K562 (cell line): ENCODE measurements around the gene FAM83G. TPM values are rescaled to one million over a fixed set of nuclear protein-coding genes. Genes with fewer than 3 reads are reported as not detected.

Experiments used
- ATAC-seq: fragments of 200-7000 bp; cut with Tn5 transposase; 3 replicates; pipeline ENCODE4 v1.9.1; 2020; ENCODE audit warnings: moderate library complexity
- BruUV-seq: library from RNA; stranded (reverse); fragments of 400-500 nt; replicated peaks from 2 replicates; lab custom pipeline; 2021; lab: Mats Ljungman, UMichigan
- CTCF ChIA-PET: fragments of 300-600 bp; formaldehyde crosslinking; extraction: SDS; loops from one replicate; lab custom pipeline; 2021; ENCODE audit warnings: low intra/inter-chr PET ratio; lab: Yijun Ruan, JAX
- POLR2A ChIA-PET: fragments of 300-600, 350-650 bp; sonication (Branson Sonifier 250); formaldehyde crosslinking; extraction: SDS; loops from one replicate; lab custom pipeline; 2021; ENCODE audit warnings: antibody characterized with exemption, inconsistent platforms; lab: Yijun Ruan, JAX
- DNase-seq, 4 experiments: peaks; one replicate each; pipeline versions ENCODE4 v3.0.0 to v3.0.0-alpha.2; 2011 to 2018; ENCODE audit warnings: low spot score in 3 of 4, mixed read lengths in 3 of 4; ENCODE audit errors: extremely low read depth in 1 of 4
- FAIRE-seq: peaks from 2 replicates; lab custom pipeline; 2011; peaks lifted over from hg19 to GRCh38; lab: Jason Lieb, UNC
- H2AFZ ChIP-seq: 2 replicates; pipeline ENCODE4 v1.6.0; 2011; ENCODE audit warnings: low read depth, low read length, control low read depth, inconsistent platforms
- H3K27ac ChIP-seq: fragments of 200-600 bp; 3 replicates; pipeline ENCODE4 v1.8.0; 2011; ENCODE audit warnings: low read depth, mild to moderate bottlenecking, control low read depth, inconsistent platforms, low read length, moderate library complexity, mixed read lengths; ENCODE audit errors: extremely low read depth
- H3K27me3 ChIP-seq, 2 experiments: fragments of 300-600 bp in 1 of 2; 2 replicates in 1 of 2; 3 replicates in 1 of 2; pipeline versions ENCODE4 v1.6.0 to v1.8.0; 2011; ENCODE audit warnings: inconsistent platforms in 2 of 2, low read length in 2 of 2, mild to moderate bottlenecking in 1 of 2, mixed read lengths in 1 of 2, moderate library complexity in 1 of 2; ENCODE audit not compliant: control insufficient read depth in 2 of 2, insufficient read depth in 2 of 2
- H3K36me3 ChIP-seq: fragments of 300-600 bp; 3 replicates; pipeline ENCODE4 v1.8.0; 2011; ENCODE audit warnings: mild to moderate bottlenecking, low read length, inconsistent platforms; ENCODE audit not compliant: control insufficient read depth, insufficient read depth
- H3K4me1 ChIP-seq, 2 experiments: fragments of 200-600 bp in 1 of 2; replicated peaks in 1 of 2; 2 replicates in 1 of 2; 3 replicates in 1 of 2; pipeline versions ENCODE4 v1.5.1 to v1.8.0; 2011; ENCODE audit warnings: inconsistent platforms in 2 of 2, low read length in 2 of 2, mild to moderate bottlenecking in 1 of 2, mixed read lengths in 1 of 2, moderate library complexity in 1 of 2; ENCODE audit not compliant: control insufficient read depth in 2 of 2, insufficient read depth in 2 of 2
- H3K4me2 ChIP-seq: 2 replicates; pipeline ENCODE4 v1.6.1; 2011; ENCODE audit warnings: low read length, control low read depth, inconsistent platforms, mixed read lengths; ENCODE audit not compliant: insufficient read depth
- H3K4me3 ChIP-seq: fragments of 200-600 bp; sonication (generic), shearing (Covaris generic); 2 replicates; pipeline ENCODE4 v1.5.1; 2016; ENCODE audit warnings: control low read depth, inconsistent platforms
- H3K79me2 ChIP-seq: fragments of 200-600 bp; 3 replicates; pipeline ENCODE4 v1.8.0; 2011; ENCODE audit warnings: low read length, inconsistent platforms; ENCODE audit not compliant: control insufficient read depth, insufficient read depth
- H3K9ac ChIP-seq, 2 experiments: 2 replicates each; pipeline versions ENCODE4 v1.6.0 to v1.6.1; 2011; ENCODE audit warnings: low read depth in 2 of 2, low read length in 2 of 2, control low read depth in 1 of 2, inconsistent platforms in 1 of 2, mild to moderate bottlenecking in 1 of 2, mixed read lengths in 1 of 2; ENCODE audit not compliant: insufficient read depth in 1 of 2
- H3K9me1 ChIP-seq: one replicate; pipeline ENCODE4 v1.6.0; 2011; ENCODE audit warnings: inconsistent platforms, mild to moderate bottlenecking, low read length, moderate library complexity; ENCODE audit not compliant: control insufficient read depth, insufficient read depth
- H3K9me3 ChIP-seq: replicated peaks from 2 replicates; pipeline ENCODE4 v1.5.1; 2011; ENCODE audit warnings: low read depth, low read length, inconsistent platforms; ENCODE audit not compliant: control insufficient read depth, insufficient read depth
- H4K20me1 ChIP-seq: replicated peaks from 2 replicates; pipeline ENCODE4 v1.6.1; 2011; ENCODE audit warnings: low read length, inconsistent platforms, mixed read lengths; ENCODE audit not compliant: control insufficient read depth, insufficient read depth
- ARID4B ChIP-seq: sonication (generic); formaldehyde crosslinking; IDR thresholded peaks from 2 replicates; pipeline ENCODE4 v1.8.0; 2022; ENCODE audit warnings: mild to moderate bottlenecking, missing genetic modification reagents
- CBX3 ChIP-seq, 2 experiments: IDR thresholded peaks; 1 replicate in 1 of 2; 2 replicates in 1 of 2; pipeline ENCODE4 v1.6.1; 2012; ENCODE audit warnings: inconsistent platforms in 2 of 2, low read length in 2 of 2, borderline replicate concordance in 1 of 2, control low read depth in 1 of 2
- CHD4 ChIP-seq: fragments of 200-600 bp; sonication (generic); IDR thresholded peaks from 3 replicates; pipeline ENCODE4 v1.6.1; 2012; ENCODE audit warnings: low read depth, mild to moderate bottlenecking, mixed read lengths, low read length, inconsistent platforms; ENCODE audit not compliant: insufficient read depth, insufficient replicate concordance, poor library complexity, severe bottlenecking
- HLTF ChIP-seq: fragments of 450-650 bp; IDR thresholded peaks from 2 replicates; pipeline ENCODE4 v1.6.1; 2016
- HMG20B ChIP-seq: fragments of 250-450 bp; sonication (Bioruptor Pico); IDR thresholded peaks from 2 replicates; pipeline ENCODE4 v1.5.0; 2021; ENCODE audit warnings: mild to moderate bottlenecking
- ILK ChIP-seq: fragments of 450-650 bp; IDR thresholded peaks from 2 replicates; pipeline ENCODE4 v1.6.1; 2016; ENCODE audit warnings: missing genetic modification characterization, low read depth, mild to moderate bottlenecking, missing compliant biosample characterization, moderate library complexity, borderline replicate concordance
- MEF2A ChIP-seq: IDR thresholded peaks from 2 replicates; pipeline ENCODE4 v1.6.1; 2011; ENCODE audit warnings: low read depth, mild to moderate bottlenecking, low read length, moderate library complexity; ENCODE audit not compliant: control insufficient read depth
- MYNN ChIP-seq, 2 experiments: sonication (generic); formaldehyde crosslinking in 1 of 2; IDR thresholded peaks; 2 replicates each; pipeline versions ENCODE4 v1.5.0 to v1.6.1; 2016 to 2020; ENCODE audit warnings: antibody characterized with exemption in 1 of 2, missing genetic modification reagents in 1 of 2
- NCOR1 ChIP-seq: fragments of 450-650 bp; IDR thresholded peaks from 2 replicates; pipeline ENCODE4 v1.6.1; 2016; ENCODE audit warnings: mild to moderate bottlenecking, moderate library complexity
- NFIC ChIP-seq: fragments of 450-650 bp; IDR thresholded peaks from 2 replicates; pipeline ENCODE4 v1.6.1; 2017; ENCODE audit warnings: mild to moderate bottlenecking, inconsistent platforms
- NUFIP1 ChIP-seq: fragments of 450-650 bp; IDR thresholded peaks from 2 replicates; pipeline ENCODE4 v1.6.1; 2018; ENCODE audit not compliant: partially characterized antibody
- TAL1 ChIP-seq: fragments of 450-650 bp; IDR thresholded peaks from 2 replicates; pipeline ENCODE4 v1.6.1; 2016; ENCODE audit warnings: mild to moderate bottlenecking
- TCF3 ChIP-seq: sonication (generic); formaldehyde crosslinking; IDR thresholded peaks from 2 replicates; pipeline ENCODE4 v1.4.0; 2020; ENCODE audit warnings: mild to moderate bottlenecking, missing genetic modification reagents
- TEAD4 ChIP-seq, 2 experiments: sonication (generic) in 1 of 2; formaldehyde crosslinking in 1 of 2; IDR thresholded peaks; 2 replicates each; pipeline versions ENCODE4 v1.6.1 to v1.8.0; 2012 to 2022; ENCODE audit warnings: borderline replicate concordance in 1 of 2, inconsistent platforms in 1 of 2, low read length in 1 of 2, mild to moderate bottlenecking in 1 of 2, missing genetic modification reagents in 1 of 2
- TRIM28 ChIP-seq: fragments of 450-650 bp; IDR thresholded peaks from 2 replicates; pipeline ENCODE4 v1.6.1; 2017
- ZNF347 ChIP-seq: fragments of 450-650 bp; formaldehyde crosslinking; IDR thresholded peaks from 2 replicates; pipeline ENCODE4 v1.4.0; 2020; ENCODE audit warnings: low read depth, mild to moderate bottlenecking, moderate library complexity
- WGBS: fragments of 100-300 bp; shearing (Covaris generic); methylation state at CpG from one replicate; pipeline ENCODE4 v1.1.6; 2016; ENCODE audit warnings: low coverage, mixed read lengths; ENCODE audit not compliant: insufficient coverage; ENCODE audit errors: missing lambda C conversion rate; 5-methylcytosine and 5-hydroxymethylcytosine counted together
- in situ Hi-C: fragments of 300-500 bp; cut with MboI; formaldehyde crosslinking; loops from 4 replicates; pipeline ENCODE4 v1.15.0; 2018; ENCODE audit warnings: inconsistent platforms, mixed read lengths
- intact Hi-C: fragments of 100-400 bp; cut with micrococcal nuclease; formaldehyde crosslinking; loops from 2 replicates; pipeline ENCODE4 v1.14.2; 2022
- polyA plus RNA-seq, 8 experiments: library from polyadenylated mRNA; depleted of rRNA in 4 of 8; stranded (reverse) in 5 of 8; unstranded in 3 of 8; fragments of >200 nt; fragmentation: Nextera tagmentation in 2 of 8; fragmentation: Illumina TruSeq in 1 of 8; extraction: Ambion mirVana in 2 of 8; extraction: Trizol in 1 of 8; gene quantifications; 2 replicates each; pipeline versions ENCODE4 v1.2.1 to v1.2.3, GENCODE V29; 2011 to 2014; ENCODE audit warnings: inconsistent platforms in 1 of 8, missing spikeins in 1 of 8
- total RNA-seq, 7 experiments: library from RNA; depleted of rRNA in 6 of 7; stranded (reverse); fragments of >200 nt in 6 of 7; fragmentation: Illumina TruSeq in 2 of 7; extraction: Trizol in 2 of 7; gene quantifications; 2 replicates each; pipeline versions ENCODE4 v1.2.1 to v1.2.3, GENCODE V29; 2011 to 2021; ENCODE audit warnings: low replicate concordance in 1 of 7
- TF ChIP-seq, protein P1 (sequence below): IDR thresholded peaks from 2 replicates; pipeline ENCODE4 v1.6.1; 2016; ENCODE audit warnings: missing genetic modification characterization, missing compliant biosample characterization

FAM83G gene
- total and polyA plus RNA-seq, 9 of the 15 experiments (the other 6 are each of a cell fraction or from before 2014, with no cell fraction given), result 0.04 to 10.3 (median 4.5) TPM; not detected in 1

- Histone ChIP-seq H3K4me1 (peaks cover 24 to 45% of the 10 kb centered on the region in 2 experiments; a peak in 4 of 5 replicates), H3K4me2 (no peak overlapping the region; the same call in 1 of the 2 replicates), H3K27me3 (no peaks in the 10 kb centered on the region), H3K27ac (no peak overlapping the region), H3K79me2 (peaks cover 3% of the 10 kb centered on the region; the same call in 1 of the 3 replicates), H2AFZ (no peak overlapping the region), H4K20me1 (peaks cover 23% of the 10 kb centered on the region), H3K36me3 (peaks cover 21% of the 10 kb centered on the region; the same call in 2 of the 3 replicates), H3K4me3 (no peak overlapping the region), H3K9me1 (peaks cover 3% of the 10 kb centered on the region), H3K9me3 (no peaks in the 10 kb centered on the region), H3K9ac (0 out of 4 replicates have a peak overlapping the region, but pooled peaks of 1 of the 2 experiments have one; percentile 71)
- intact Hi-C loops (no loop called here), in situ Hi-C loops (no loop called here)
- DNase-seq (peak; percentile 39 to 46 (median 40)), ATAC-seq (peak; percentile 58; the same call in 2 of the 3 replicates), FAIRE-seq (peak; percentile 52)
- ChIA-PET POLR2A (interaction anchor here (0.5 to 1.8 kb wide), 3 partner anchors 12 to 24 kb away, joined by 4 to 5 read pairs (median 5); no protein-coding TSS in a partner anchor), CTCF (no interaction called here)
- 39% methylated on average over 4 of the region's 6 CpGs for WGBS
- BruUV-seq, result no TSS peak
- TF ChIP-seq CBX3 (IDR thresholded peaks at IDR 0.05; ENCODE audit: borderline replicate concordance in 1 of 2, low read length in 2 of 2), result no peak
- no peak for TF ChIP-seq MYNN (IDR thresholded peaks at IDR 0.05)
- no peak for TF ChIP-seq MYNN (CRISPR knock-in tag; IDR thresholded peaks at IDR 0.05)
- no peak for TF ChIP-seq CHD4
- peak; percentile 69 for TF ChIP-seq NCOR1
- no peak for TF ChIP-seq ARID4B
- TF ChIP-seq TEAD4 (IDR thresholded peaks at IDR 0.05; ENCODE audit: low read length), result peak; percentile 61
- TF ChIP-seq TEAD4 (CRISPR knock-in tag; IDR thresholded peaks at IDR 0.05; ENCODE audit: borderline replicate concordance), result no peak
- TF ChIP-seq, protein P1, sequence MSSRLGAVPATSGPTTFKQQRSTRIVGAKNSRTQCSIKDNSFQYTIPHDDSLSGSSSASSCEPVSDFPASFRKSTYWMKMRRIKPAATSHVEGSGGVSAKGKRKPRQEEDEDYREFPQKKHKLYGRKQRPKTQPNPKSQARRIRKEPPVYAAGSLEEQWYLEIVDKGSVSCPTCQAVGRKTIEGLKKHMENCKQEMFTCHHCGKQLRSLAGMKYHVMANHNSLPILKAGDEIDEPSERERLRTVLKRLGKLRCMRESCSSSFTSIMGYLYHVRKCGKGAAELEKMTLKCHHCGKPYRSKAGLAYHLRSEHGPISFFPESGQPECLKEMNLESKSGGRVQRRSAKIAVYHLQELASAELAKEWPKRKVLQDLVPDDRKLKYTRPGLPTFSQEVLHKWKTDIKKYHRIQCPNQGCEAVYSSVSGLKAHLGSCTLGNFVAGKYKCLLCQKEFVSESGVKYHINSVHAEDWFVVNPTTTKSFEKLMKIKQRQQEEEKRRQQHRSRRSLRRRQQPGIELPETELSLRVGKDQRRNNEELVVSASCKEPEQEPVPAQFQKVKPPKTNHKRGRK (tag), result no peak
- no peak for TF ChIP-seq MEF2A
- TF ChIP-seq ZNF347 (CRISPR knock-in tag), result no peak
- TF ChIP-seq HLTF, result no peak
- TF ChIP-seq TRIM28, result no peak
- TF ChIP-seq HMG20B (CRISPR knock-in tag), result no peak
- TF ChIP-seq TAL1, result peak; percentile 62; the same call in 1 of the 2 replicates
- peak; percentile 44 for TF ChIP-seq NFIC
- TF ChIP-seq NUFIP1, result no peak
- TF ChIP-seq ILK (tag), result no peak
- peak; percentile 78 for TF ChIP-seq TCF3
Measured at GRCh38 chr17:18997650-18998196, 6.8 kb downstream of the FAM83G start.
